Liver (tissue), 9 donors: ENCODE results near the gene BORCS8. TPM values are rescaled to one million over a fixed set of nuclear protein-coding genes. Genes with fewer than 3 reads are reported as not detected.
A peak's percentile ranks its signal among the peaks of the same experiment; 100 is the strongest.
"Not testable (repeated sequence)": the region's sequence is repeated elsewhere in the genome, so short reads cannot be mapped to it uniquely, and the experiment has no call there.

Experiments used
- DNase-seq: peaks from one replicate; pipeline ENCODE4 v3.0.0-alpha.2; 2017; ENCODE audit warnings: low spot score
- H3K27ac ChIP-seq, 2 donors: one replicate each; pipeline ENCODE4 v1.7.0; 2013; ENCODE audit warnings: inconsistent platforms in 2 of 2, low read length in 2 of 2, control low read depth in 1 of 2, low read depth in 1 of 2, mild to moderate bottlenecking in 1 of 2
- H3K27me3 ChIP-seq, 4 donors: one replicate each; pipeline versions ENCODE4 v1.6.1 to v1.7.0; 2013; ENCODE audit warnings: low read length in 3 of 4, inconsistent platforms in 1 of 4, mild to moderate bottlenecking in 1 of 4, moderate library complexity in 1 of 4; ENCODE audit not compliant: control insufficient read depth in 4 of 4, insufficient read depth in 4 of 4
- H3K36me3 ChIP-seq, 4 donors: one replicate each; pipeline versions ENCODE4 v1.6.1 to v1.7.0; 2013; ENCODE audit warnings: low read length in 3 of 4, mild to moderate bottlenecking in 3 of 4, low read depth in 1 of 4, moderate library complexity in 1 of 4; ENCODE audit not compliant: control insufficient read depth in 4 of 4, insufficient read depth in 3 of 4
- H3K4me1 ChIP-seq, 4 donors: one replicate each; pipeline versions ENCODE4 v1.6.1 to v1.7.0; 2013; ENCODE audit warnings: low read length in 3 of 4, mild to moderate bottlenecking in 3 of 4, moderate library complexity in 1 of 4; ENCODE audit not compliant: control insufficient read depth in 4 of 4, insufficient read depth in 4 of 4
- H3K4me3 ChIP-seq, 3 donors: one replicate each; pipeline versions ENCODE4 v1.6.1 to v1.7.0; 2013; ENCODE audit warnings: low read length in 3 of 3, control low read depth in 1 of 3, low read depth in 1 of 3, mild to moderate bottlenecking in 1 of 3
- H3K9ac ChIP-seq, 2 donors: one replicate each; pipeline ENCODE4 v1.7.0; 2013; ENCODE audit warnings: low read length in 2 of 2, mild to moderate bottlenecking in 2 of 2, moderate library complexity in 2 of 2, control low read depth in 1 of 2, low read depth in 1 of 2
- H3K9me3 ChIP-seq, 4 donors: one replicate each; pipeline versions ENCODE4 v1.6.1 to v1.7.0; 2013; ENCODE audit warnings: low read length in 3 of 4; ENCODE audit not compliant: control insufficient read depth in 4 of 4
- FOXA1 ChIP-seq: IDR thresholded peaks from 2 replicates; pipeline ENCODE4 v1.6.1; 2016; ENCODE audit warnings: antibody characterized with exemption
- FOXA2 ChIP-seq: IDR thresholded peaks from 2 replicates; pipeline ENCODE4 v1.6.1; 2016; ENCODE audit warnings: antibody characterized with exemption
- GABPA ChIP-seq, 2 donors: IDR thresholded peaks in 1 of 2; conservative IDR thresholded peaks in 1 of 2; 2 replicates each; pipeline ENCODE4 v1.6.1; 2016; ENCODE audit warnings: antibody characterized with exemption in 2 of 2, mild to moderate bottlenecking in 1 of 2, moderate library complexity in 1 of 2
- JUND ChIP-seq, 2 donors: IDR thresholded peaks; 2 replicates each; pipeline ENCODE4 v1.6.1; 2016; ENCODE audit warnings: antibody characterized with exemption in 2 of 2
- RXRA ChIP-seq, 2 donors: IDR thresholded peaks; 2 replicates each; pipeline ENCODE4 v1.6.1; 2017 to 2018; ENCODE audit warnings: antibody characterized with exemption in 2 of 2, mild to moderate bottlenecking in 1 of 2
- SP1 ChIP-seq: IDR thresholded peaks from 2 replicates; pipeline ENCODE4 v1.6.1; 2018; ENCODE audit warnings: antibody characterized with exemption, mild to moderate bottlenecking
- TAF1 ChIP-seq: conservative IDR thresholded peaks from 2 replicates; pipeline ENCODE4 v1.6.1; 2016; ENCODE audit warnings: antibody characterized with exemption, mild to moderate bottlenecking
- WGBS: extraction: QIAGEN DNeasy Blood & Tissue Kit; methylation state at CpG from one replicate; pipeline ENCODE4 v1.1.7; 2013; 5-methylcytosine and 5-hydroxymethylcytosine counted together
- polyA plus RNA-seq, 2 donors: library from polyadenylated mRNA; stranded (reverse) in 1 of 2; unstranded in 1 of 2; fragments of 200-250 nt in 1 of 2; fragments of >200 nt in 1 of 2; fragmentation: Nextera tagmentation in 1 of 2; extraction: Ambion mirVana in 1 of 2; gene quantifications; one replicate each; pipeline versions ENCODE4 v1.2.1 to v1.2.3, GENCODE V29; 2013 to 2015
- total RNA-seq, 2 donors: library from RNA; depleted of rRNA; stranded (reverse); fragments of >200 nt; gene quantifications; one replicate each; pipeline ENCODE4 v1.2.3, GENCODE V29; 2014
- TF ChIP-seq, protein P1 (sequence below): fragments of 150-350 bp; IDR thresholded peaks from 2 replicates; pipeline ENCODE4 v1.5.1; 2017; ENCODE audit warnings: improper control_type of control experiment, low read depth, low read length; ENCODE audit not compliant: missing input control
- TF ChIP-seq, protein P2 (sequence below): IDR thresholded peaks from 2 replicates; pipeline ENCODE4 v1.6.1; 2016; ENCODE audit warnings: antibody characterized with exemption
- TF ChIP-seq, protein P3 (sequence below): IDR thresholded peaks from 2 replicates; pipeline ENCODE4 v1.6.1; 2016; ENCODE audit warnings: antibody characterized with exemption
- donor health status: healthy.
- donor health status: healthy.
- donor health status: healthy.
- donor health status: healthy.
- donor health status: healthy.

BORCS8 gene
- total and polyA plus RNA-seq, 4 donors = 7.6 to 13.5 (median 9.4) TPM

DNA sequence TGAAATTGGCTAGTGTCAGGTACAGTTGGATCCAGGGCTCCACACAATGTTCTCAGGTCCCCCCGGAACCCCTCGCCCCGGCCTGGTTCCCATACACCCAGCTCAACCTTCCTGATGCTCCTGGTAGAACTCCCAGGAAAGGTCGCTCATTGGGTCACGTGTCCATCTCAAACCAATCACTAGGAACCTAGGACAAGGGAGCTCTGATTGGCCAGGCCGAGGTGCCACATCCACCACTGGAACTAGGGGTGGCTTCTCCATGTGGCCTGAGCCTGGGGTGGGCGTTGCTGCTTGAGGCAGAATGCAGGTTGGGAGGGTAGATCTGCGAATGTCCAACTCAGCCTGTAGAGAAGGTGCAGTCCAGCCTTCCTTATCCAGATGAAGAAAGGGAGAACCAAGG lies 15.0 kb downstream of the BORCS8 start:
- H3K27me3 ChIP-seq = no peaks in the 10 kb centered on the region
- DNase-seq = no peak
- WGBS = 95% methylated on average over 8 of the region's 8 CpGs
- H3K36me3 ChIP-seq = peaks cover 2 to 25% (median 5%) of the 10 kb centered on the region in 4 donors
- peaks cover 0 to 3% (median 0%) of the 10 kb centered on the region in 4 donors for H3K4me1 ChIP-seq
- H3K9me3 ChIP-seq = no peaks in the 10 kb centered on the region
- no peak overlapping the region for H3K4me3 ChIP-seq
- H3K9ac ChIP-seq = no peak overlapping the region
- H3K27ac ChIP-seq = no peak overlapping the region
- TF ChIP-seq, protein P1, sequence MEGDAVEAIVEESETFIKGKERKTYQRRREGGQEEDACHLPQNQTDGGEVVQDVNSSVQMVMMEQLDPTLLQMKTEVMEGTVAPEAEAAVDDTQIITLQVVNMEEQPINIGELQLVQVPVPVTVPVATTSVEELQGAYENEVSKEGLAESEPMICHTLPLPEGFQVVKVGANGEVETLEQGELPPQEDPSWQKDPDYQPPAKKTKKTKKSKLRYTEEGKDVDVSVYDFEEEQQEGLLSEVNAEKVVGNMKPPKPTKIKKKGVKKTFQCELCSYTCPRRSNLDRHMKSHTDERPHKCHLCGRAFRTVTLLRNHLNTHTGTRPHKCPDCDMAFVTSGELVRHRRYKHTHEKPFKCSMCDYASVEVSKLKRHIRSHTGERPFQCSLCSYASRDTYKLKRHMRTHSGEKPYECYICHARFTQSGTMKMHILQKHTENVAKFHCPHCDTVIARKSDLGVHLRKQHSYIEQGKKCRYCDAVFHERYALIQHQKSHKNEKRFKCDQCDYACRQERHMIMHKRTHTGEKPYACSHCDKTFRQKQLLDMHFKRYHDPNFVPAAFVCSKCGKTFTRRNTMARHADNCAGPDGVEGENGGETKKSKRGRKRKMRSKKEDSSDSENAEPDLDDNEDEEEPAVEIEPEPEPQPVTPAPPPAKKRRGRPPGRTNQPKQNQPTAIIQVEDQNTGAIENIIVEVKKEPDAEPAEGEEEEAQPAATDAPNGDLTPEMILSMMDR = no peak
- TF ChIP-seq GABPA (IDR thresholded peaks at IDR 0.05 in 1 of 2, conservative IDR thresholded peaks at IDR 0.05 in 1 of 2) = no peak
- TF ChIP-seq FOXA2 = no peak
- no peak for TF ChIP-seq SP1
- TF ChIP-seq, protein P2, sequence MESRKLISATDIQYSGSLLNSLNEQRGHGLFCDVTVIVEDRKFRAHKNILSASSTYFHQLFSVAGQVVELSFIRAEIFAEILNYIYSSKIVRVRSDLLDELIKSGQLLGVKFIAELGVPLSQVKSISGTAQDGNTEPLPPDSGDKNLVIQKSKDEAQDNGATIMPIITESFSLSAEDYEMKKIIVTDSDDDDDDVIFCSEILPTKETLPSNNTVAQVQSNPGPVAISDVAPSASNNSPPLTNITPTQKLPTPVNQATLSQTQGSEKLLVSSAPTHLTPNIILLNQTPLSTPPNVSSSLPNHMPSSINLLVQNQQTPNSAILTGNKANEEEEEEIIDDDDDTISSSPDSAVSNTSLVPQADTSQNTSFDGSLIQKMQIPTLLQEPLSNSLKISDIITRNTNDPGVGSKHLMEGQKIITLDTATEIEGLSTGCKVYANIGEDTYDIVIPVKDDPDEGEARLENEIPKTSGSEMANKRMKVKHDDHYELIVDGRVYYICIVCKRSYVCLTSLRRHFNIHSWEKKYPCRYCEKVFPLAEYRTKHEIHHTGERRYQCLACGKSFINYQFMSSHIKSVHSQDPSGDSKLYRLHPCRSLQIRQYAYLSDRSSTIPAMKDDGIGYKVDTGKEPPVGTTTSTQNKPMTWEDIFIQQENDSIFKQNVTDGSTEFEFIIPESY = no peak
- TF ChIP-seq, protein P3, sequence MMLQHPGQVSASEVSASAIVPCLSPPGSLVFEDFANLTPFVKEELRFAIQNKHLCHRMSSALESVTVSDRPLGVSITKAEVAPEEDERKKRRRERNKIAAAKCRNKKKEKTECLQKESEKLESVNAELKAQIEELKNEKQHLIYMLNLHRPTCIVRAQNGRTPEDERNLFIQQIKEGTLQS = no peak
- TF ChIP-seq RXRA (IDR thresholded peaks at IDR 0.05) = no peak

DNA sequence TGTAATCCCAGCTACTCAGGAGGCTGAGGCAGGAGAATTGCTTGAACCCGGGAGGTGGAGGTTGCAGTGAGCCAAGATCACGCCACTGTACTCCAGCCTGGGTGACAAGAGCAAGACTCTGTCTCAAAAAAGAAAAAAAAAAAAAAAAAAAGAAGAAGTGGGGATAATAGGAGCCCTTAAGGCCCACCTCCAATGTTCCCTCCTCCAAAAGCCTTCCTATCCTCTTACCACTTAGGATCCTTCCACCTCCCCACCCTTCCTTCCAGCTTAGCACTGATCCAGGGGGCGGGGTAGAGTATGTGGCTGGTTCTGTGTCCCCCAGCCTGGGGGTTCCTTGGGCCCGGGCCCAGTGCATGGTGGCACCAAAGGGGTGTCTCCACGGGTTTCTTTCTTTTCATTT lies 18.7 kb downstream of the BORCS8 start:
- H3K9me3 ChIP-seq, H3K27ac ChIP-seq, H3K9ac ChIP-seq, H3K4me3 ChIP-seq, H3K4me1 ChIP-seq, H3K36me3 ChIP-seq, DNase-seq, H3K27me3 ChIP-seq: not testable (repeated sequence)
- 93% methylated on average over 5 of the region's 5 CpGs for WGBS

DNA sequence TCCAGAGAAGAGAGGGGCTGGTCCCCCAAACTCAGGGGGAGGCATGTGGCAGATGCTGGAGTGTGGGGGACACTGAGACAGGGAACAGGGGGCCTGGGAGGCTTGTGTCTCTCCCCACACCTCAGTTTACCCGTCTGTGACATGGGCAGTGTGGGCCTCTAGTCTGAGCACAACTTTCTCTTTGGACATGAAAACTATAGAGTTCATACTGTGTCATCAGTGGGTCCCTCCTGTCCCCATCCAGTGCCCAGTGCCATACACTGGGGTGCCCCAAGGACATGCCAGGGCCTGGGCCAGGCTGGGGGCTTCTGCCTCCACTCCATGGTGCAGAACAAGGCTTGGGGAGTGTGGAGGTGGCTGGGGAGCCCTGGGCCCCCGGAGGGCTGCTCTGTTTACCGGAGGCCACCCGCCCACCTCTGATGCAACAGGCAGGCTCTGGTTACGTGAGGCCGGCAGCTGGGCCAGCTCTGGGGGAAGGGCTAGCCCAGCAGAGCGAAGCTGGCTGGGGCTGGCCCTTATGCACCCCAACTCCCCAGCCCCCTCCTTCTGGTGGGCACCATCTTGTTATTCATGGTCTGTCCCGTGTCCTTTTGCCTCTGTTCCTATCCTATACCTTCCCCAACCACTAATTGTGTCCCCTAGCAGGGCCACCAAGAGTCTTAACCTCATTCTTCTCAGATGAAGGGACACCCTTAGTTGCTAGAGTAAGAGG lies 20.0 kb downstream of the BORCS8 start:
- TF ChIP-seq SP1 = no peak
- no peak for TF ChIP-seq JUND (IDR thresholded peaks at IDR 0.05)
- TF ChIP-seq FOXA2 = no peak
- TF ChIP-seq FOXA1 = no peak
- TF ChIP-seq, protein P1 = no peak
- TF ChIP-seq, protein P3 = peak; percentile 35
- no peak for TF ChIP-seq TAF1
- peak in 1 of 2 donors; percentile 36 for TF ChIP-seq RXRA (IDR thresholded peaks at IDR 0.05)
- no peak for TF ChIP-seq GABPA (IDR thresholded peaks at IDR 0.05 in 1 of 2, conservative IDR thresholded peaks at IDR 0.05 in 1 of 2)
- peak; percentile 57 for DNase-seq
- Histone ChIP-seq H3K4me1 (peaks cover 0 to 9% (median 0%) of the 10 kb centered on the region in 4 donors), H3K36me3 (peaks cover 0 to 4% (median 1%) of the 10 kb centered on the region in 4 donors), H3K27me3 (no peaks in the 10 kb centered on the region), H3K9ac (no peak overlapping the region), H3K4me3 (no peak overlapping the region), H3K9me3 (no peaks in the 10 kb centered on the region), H3K27ac (no peak overlapping the region)
- 35% methylated on average over 8 of the region's 8 CpGs for WGBS
